Measurements from ENCODE around the gene SMG6. TPM values are rescaled to one million over a fixed set of nuclear protein-coding genes. Genes with fewer than 3 reads are reported as not detected.
A peak's percentile ranks its signal among the peaks of the same experiment; 100 is the strongest.

Gene SMG6
- total RNA-seq, 1 experiment from 2014 or later: 36.1 TPM

DNA sequence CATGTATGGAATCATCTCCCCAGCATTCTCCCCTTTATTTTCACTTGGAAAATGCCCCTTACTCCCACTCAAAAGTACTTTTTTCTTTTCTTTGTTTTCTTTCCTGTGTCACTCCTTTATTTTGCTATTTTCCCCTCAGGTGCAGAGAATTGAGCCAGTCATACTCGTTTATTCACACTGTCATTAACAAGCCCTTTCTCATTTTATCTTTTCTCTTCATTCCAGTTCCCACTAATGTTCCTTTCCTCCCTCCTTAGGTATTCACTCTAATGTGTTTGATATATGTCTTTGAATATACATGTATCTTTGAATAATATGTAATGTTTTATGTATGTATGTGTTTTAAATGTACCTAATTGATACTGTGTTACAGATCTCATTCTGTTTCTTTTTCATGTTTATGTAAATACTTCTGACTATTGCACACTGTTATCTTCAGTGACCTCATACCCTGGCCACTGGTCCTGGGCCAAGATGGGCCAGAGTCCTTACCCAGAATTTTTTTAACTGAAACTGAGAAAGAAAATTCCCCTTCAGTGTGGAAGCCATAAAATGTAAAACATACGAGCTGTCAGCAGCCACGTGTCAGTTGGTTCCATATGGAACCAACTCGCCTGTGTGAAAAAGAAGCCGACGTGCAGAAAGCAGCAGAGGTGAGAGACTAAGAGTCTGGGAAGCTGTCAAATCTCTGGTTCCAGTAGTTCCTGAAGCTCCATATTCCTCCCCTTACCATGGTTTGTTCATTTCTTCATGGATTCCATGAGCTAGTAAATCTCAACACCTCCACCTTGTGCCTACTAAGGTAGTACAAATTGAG lies 6.0 kb upstream of the SMG6 start:
- intact Hi-C loops (cut with micrococcal nuclease; ENCODE audit: unreplicated experiment): no loop called here
- no TSS peak for BruUV-seq (replicated peaks)
- Histone ChIP-seq H3K27me3 (replicated peaks; ENCODE audit: insufficient read depth, low read depth, low read length, poor library complexity) (no peaks in the 10 kb centered on the region), H3K4me3 (ENCODE audit: low read depth, low read length, poor library complexity, severe bottlenecking) (no peak overlapping the region), H3K9me3 (ENCODE audit: low read depth, low read length, poor library complexity, severe bottlenecking) (no peaks in the 10 kb centered on the region), H3K4me1 (ENCODE audit: insufficient read depth, low read length, poor library complexity, severe bottlenecking) (no peaks in the 10 kb centered on the region), H3K36me3 (ENCODE audit: insufficient read depth, low read length, poor library complexity, severe bottlenecking) (no peaks in the 10 kb centered on the region), H3K27ac (ENCODE audit: low read depth, low read length, poor library complexity, severe bottlenecking) (no peak overlapping the region)
- CTCF ChIA-PET: no interaction called here
- POLR2A ChIA-PET (ENCODE audit: low non-redundant PET): interaction anchor here (0.7 kb wide), 1 partner anchor 497 kb away, joined by 3 read pairs; no protein-coding TSS in a partner anchor
- TF ChIP-seq, protein P1, sequence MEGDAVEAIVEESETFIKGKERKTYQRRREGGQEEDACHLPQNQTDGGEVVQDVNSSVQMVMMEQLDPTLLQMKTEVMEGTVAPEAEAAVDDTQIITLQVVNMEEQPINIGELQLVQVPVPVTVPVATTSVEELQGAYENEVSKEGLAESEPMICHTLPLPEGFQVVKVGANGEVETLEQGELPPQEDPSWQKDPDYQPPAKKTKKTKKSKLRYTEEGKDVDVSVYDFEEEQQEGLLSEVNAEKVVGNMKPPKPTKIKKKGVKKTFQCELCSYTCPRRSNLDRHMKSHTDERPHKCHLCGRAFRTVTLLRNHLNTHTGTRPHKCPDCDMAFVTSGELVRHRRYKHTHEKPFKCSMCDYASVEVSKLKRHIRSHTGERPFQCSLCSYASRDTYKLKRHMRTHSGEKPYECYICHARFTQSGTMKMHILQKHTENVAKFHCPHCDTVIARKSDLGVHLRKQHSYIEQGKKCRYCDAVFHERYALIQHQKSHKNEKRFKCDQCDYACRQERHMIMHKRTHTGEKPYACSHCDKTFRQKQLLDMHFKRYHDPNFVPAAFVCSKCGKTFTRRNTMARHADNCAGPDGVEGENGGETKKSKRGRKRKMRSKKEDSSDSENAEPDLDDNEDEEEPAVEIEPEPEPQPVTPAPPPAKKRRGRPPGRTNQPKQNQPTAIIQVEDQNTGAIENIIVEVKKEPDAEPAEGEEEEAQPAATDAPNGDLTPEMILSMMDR (conservative IDR thresholded peaks at IDR 0.05; ENCODE audit: low read depth, low read length): no peak
- TF ChIP-seq EZH2 (IDR thresholded peaks at IDR 0.05; ENCODE audit: borderline replicate concordance, low read depth, low read length, poor library complexity, severe bottlenecking): no peak
- DNase-seq (ENCODE audit: low spot score): no peak

DNA sequence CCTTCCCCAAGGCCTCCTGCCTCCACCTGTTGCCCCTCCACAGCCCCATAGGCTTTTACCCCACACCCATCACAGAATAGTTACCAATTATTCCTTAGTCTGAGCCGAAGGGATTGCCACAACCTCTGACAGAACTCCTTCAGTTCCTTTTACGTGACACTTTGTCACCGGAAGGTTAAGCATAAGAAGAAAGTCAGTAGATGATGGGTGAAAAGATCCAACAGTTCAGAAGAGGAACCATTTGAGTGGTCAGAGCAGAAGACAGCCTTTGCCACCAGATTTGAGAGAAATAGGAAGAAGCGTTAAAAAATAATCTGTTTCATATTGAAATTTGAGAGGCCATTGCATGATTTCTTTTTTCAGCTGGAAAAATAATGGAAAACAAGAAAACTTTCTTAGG lies 1.3 kb upstream of the SMG6 start:
- intact Hi-C loops (cut with micrococcal nuclease; ENCODE audit: unreplicated experiment): no loop called here
- DNase-seq (ENCODE audit: low spot score): no peak
- Histone ChIP-seq H3K9me3 (ENCODE audit: low read depth, low read length, poor library complexity, severe bottlenecking) (no peaks in the 10 kb centered on the region), H3K27me3 (replicated peaks; ENCODE audit: insufficient read depth, low read depth, low read length, poor library complexity) (no peaks in the 10 kb centered on the region), H3K36me3 (ENCODE audit: insufficient read depth, low read length, poor library complexity, severe bottlenecking) (peaks cover 6% of the 10 kb centered on the region), H3K27ac (ENCODE audit: low read depth, low read length, poor library complexity, severe bottlenecking) (no peak overlapping the region), H3K4me3 (ENCODE audit: low read depth, low read length, poor library complexity, severe bottlenecking) (peak overlapping the region; percentile 94), H3K4me1 (ENCODE audit: insufficient read depth, low read length, poor library complexity, severe bottlenecking) (peaks cover 5% of the 10 kb centered on the region)
- TF ChIP-seq EZH2 (IDR thresholded peaks at IDR 0.05; ENCODE audit: borderline replicate concordance, low read depth, low read length, poor library complexity, severe bottlenecking): no peak
- TF ChIP-seq, protein P1 (conservative IDR thresholded peaks at IDR 0.05; ENCODE audit: low read depth, low read length): no peak
- ChIA-PET POLR2A (ENCODE audit: low non-redundant PET) (no interaction called here), CTCF (no interaction called here)
- TSS peak; percentile 84 for BruUV-seq (replicated peaks)

DNA sequence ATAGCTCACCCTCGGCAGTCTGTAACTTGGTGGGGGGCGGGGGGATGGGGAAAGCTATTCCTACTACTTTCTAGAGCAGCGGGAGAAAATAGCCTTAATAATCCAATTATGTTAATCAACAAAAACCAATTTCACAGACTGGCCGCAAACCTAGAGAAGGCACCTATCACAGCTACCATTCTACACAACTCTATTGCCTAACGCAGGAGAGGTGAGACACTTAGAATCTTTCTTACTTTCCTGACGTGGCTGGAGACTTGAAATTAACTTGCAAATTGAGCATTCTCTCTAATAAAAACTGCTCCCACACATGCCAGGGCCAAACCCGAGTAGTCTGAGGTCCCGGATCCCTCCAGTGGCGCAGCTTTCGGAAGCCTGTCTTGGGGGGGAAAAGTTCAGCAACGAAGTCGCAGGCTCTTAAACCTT lies 794 bp downstream of the SMG6 start:
- DNase-seq (ENCODE audit: low spot score): peak; percentile 60
- ChIA-PET CTCF (interaction anchor here (0.6 kb wide), 1 partner anchor 786 kb away, joined by 3 read pairs; the partner anchor contains the start of gene INPP5K), POLR2A (ENCODE audit: low non-redundant PET) (interaction anchor here (0.6 kb wide), 1 partner anchor 479 kb away, joined by 6 read pairs; no protein-coding TSS in a partner anchor)
- TSS peak; percentile 38 for BruUV-seq (replicated peaks)
- no peak for TF ChIP-seq EZH2 (IDR thresholded peaks at IDR 0.05; ENCODE audit: borderline replicate concordance, low read depth, low read length, poor library complexity, severe bottlenecking)
- TF ChIP-seq, protein P1 (conservative IDR thresholded peaks at IDR 0.05; ENCODE audit: low read depth, low read length): no peak
- intact Hi-C loops (cut with micrococcal nuclease; ENCODE audit: unreplicated experiment): no loop called here
- H3K9me3 ChIP-seq (ENCODE audit: low read depth, low read length, poor library complexity, severe bottlenecking): no peaks in the 10 kb centered on the region
- H3K36me3 ChIP-seq (ENCODE audit: insufficient read depth, low read length, poor library complexity, severe bottlenecking): peaks cover 22% of the 10 kb centered on the region
- H3K27ac ChIP-seq (ENCODE audit: low read depth, low read length, poor library complexity, severe bottlenecking): peak overlapping the region; percentile 93
- H3K4me3 ChIP-seq (ENCODE audit: low read depth, low read length, poor library complexity, severe bottlenecking): peak overlapping the region; percentile 94
- peaks cover 5% of the 10 kb centered on the region for H3K4me1 ChIP-seq (ENCODE audit: insufficient read depth, low read length, poor library complexity, severe bottlenecking)
- no peaks in the 10 kb centered on the region for H3K27me3 ChIP-seq (replicated peaks; ENCODE audit: insufficient read depth, low read depth, low read length, poor library complexity)
